ENCODE data around the gene FKBP1B.

Gene FKBP1B

DNA sequence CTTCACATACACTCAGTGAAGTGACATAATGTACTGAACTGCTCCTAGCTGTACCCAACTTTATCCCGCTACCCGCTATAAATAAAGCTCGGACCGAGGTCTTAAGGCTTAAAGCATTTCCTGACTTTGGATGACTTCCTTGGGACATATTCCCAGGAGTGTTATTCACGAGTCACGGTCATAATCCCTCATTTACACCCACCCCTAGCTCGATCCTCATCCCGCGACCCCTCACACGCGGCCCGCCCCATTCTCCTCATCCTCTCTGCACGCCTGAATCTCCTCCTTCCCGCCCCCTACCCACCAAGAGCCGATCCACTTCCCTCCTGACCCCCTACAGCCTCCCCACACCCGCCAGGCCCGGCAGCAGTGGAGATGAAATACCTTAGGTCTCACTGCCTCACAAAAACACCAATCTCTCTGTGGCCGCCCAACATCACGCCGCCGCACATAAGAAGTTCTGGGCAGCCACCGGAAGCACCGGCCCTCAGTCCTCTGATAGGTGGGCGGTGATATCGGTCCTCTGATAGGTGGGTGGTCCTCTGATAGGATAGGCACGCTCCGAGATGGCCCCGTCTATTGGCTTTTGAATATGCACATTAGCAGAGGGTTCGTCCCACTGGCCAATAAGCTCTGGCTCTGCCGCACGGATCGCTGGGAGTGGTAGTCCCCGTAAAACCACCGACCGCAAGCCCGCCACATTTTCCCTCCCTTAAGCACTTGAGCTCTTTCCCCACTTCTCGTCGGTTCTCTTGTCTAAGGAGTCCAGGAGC lies 2.4 kb upstream of the FKBP1B start, which contains the start of gene WDCP:
WDCP (minus strand) TSS at position 462 of the 773 bp plus-strand sequence. CDS start 7,897 bp downstream, outside the sequence.
- Histone ChIP-seq H3K27ac (ENCODE audit: low read length, poor library complexity, severe bottlenecking) (peak within 1 kb of the TSS; percentile 21), H3K4me2 (ENCODE audit: low read length, poor library complexity, severe bottlenecking) (peak within 1 kb of the TSS; percentile 87)

DNA sequence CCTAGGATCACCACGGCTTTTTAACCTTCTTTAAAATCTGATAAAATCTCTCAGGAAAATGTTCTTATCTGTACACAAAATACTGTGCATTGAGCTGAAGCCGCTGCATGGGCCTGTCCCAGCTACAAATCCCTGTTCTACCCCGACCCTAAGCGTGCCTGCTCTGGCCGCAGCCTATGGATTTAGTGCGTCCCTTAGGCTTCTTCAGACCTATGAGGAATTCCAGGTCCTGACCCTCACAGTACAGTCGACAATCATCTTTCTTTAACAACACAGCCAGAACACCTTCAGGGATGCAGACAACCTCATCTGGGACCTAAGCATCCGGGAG lies 1.9 kb upstream of the FKBP1B start:
- Histone ChIP-seq H3K9me3 (ENCODE audit: control insufficient read depth, low read length) (no peaks in the 10 kb centered on the region), H3K4me3 (ENCODE audit: insufficient read depth in 1 of 2, low read depth in 1 of 2, low read length in 2 of 2) (peak overlapping the region in 1 of 2 experiments; percentile 95), H2BK12ac (ENCODE audit: low read length in 2 of 2) (peak overlapping the region in 1 of 2 experiments; percentile 54), H3K9ac (ENCODE audit: low read length) (no peak overlapping the region), H3K4ac (ENCODE audit: low read depth in 1 of 2, low read length in 2 of 2) (peak overlapping the region in 1 of 2 experiments; percentile 38), H2BK15ac (ENCODE audit: low read depth, poor library complexity, severe bottlenecking) (no peak overlapping the region), H4K8ac (ENCODE audit: low read length) (peak overlapping the region; percentile 95), H3K18ac (ENCODE audit: low read depth in 1 of 2, low read length in 2 of 2) (peak overlapping the region in 1 of 2 experiments; percentile 45), H3K36me3 (ENCODE audit: control insufficient read depth in 1 of 2, insufficient read depth in 2 of 2, low read depth in 1 of 2, low read length in 2 of 2) (no peaks in the 10 kb centered on the region), H3K27ac (ENCODE audit: low read length, poor library complexity, severe bottlenecking) (no peak overlapping the region), H4K91ac (ENCODE audit: low read length) (no peak overlapping the region), H3K23ac (ENCODE audit: low read length in 2 of 2) (peak overlapping the region in 1 of 2 experiments; percentile 84), H3K79me1 (replicated peaks; ENCODE audit: low read length, poor library complexity, severe bottlenecking) (peaks cover 11% of the 10 kb centered on the region), H3K14ac (ENCODE audit: low read length in 2 of 2) (no peak overlapping the region), H2BK5ac (ENCODE audit: low read depth, low read length, poor library complexity, severe bottlenecking) (no peak overlapping the region), H2AFZ (ENCODE audit: low read depth, low read length) (peak overlapping the region; percentile 80), H3K27me3 (ENCODE audit: control insufficient read depth in 1 of 2, insufficient read depth in 1 of 2, low read length in 2 of 2) (no peaks in the 10 kb centered on the region), H2BK120ac (ENCODE audit: low read depth, low read length) (no peak overlapping the region), H3K4me2 (ENCODE audit: low read length, poor library complexity, severe bottlenecking) (peak overlapping the region; percentile 44), H2AK5ac (ENCODE audit: low read length, severe bottlenecking) (no peak overlapping the region), H3K4me1 (ENCODE audit: control insufficient read depth, insufficient read depth, low read depth, low read length) (peaks cover 6% of the 10 kb centered on the region)
- DNase-seq, result no peak
- 73% methylated on average over 8 of the region's 8 CpGs for WGBS

More for the DNA sequence above, 2.4 kb upstream of the FKBP1B start, which contains the start of gene WDCP:
- Histone ChIP-seq H3K4me1 (ENCODE audit: control insufficient read depth, insufficient read depth, low read depth, low read length) (peaks cover 6% of the 10 kb centered on the region), H3K9ac (ENCODE audit: low read length) (peak within 1 kb of the TSS; percentile 87), H2BK12ac (ENCODE audit: low read length in 2 of 2) (peak within 1 kb of the TSS in 1 of 2 experiments; percentile 54), H2BK120ac (ENCODE audit: low read depth, low read length) (no peak within 1 kb of the TSS), H3K14ac (ENCODE audit: low read length in 2 of 2) (peak within 1 kb of the TSS in 1 of 2 experiments; percentile 61), H3K23ac (ENCODE audit: low read length in 2 of 2) (peak within 1 kb of the TSS in 1 of 2 experiments; percentile 84), H3K18ac (ENCODE audit: low read depth in 1 of 2, low read length in 2 of 2) (peak within 1 kb of the TSS; percentile 70 to 90), H3K4me3 (ENCODE audit: insufficient read depth in 1 of 2, low read depth in 1 of 2, low read length in 2 of 2) (peak within 1 kb of the TSS; percentile 82 to 95), H3K9me3 (ENCODE audit: control insufficient read depth, low read length) (no peaks in the 10 kb centered on the region), H3K27me3 (ENCODE audit: control insufficient read depth in 1 of 2, insufficient read depth in 1 of 2, low read length in 2 of 2) (no peaks in the 10 kb centered on the region), H2BK15ac (ENCODE audit: low read depth, poor library complexity, severe bottlenecking) (no peak within 1 kb of the TSS), H2BK5ac (ENCODE audit: low read depth, low read length, poor library complexity, severe bottlenecking) (no peak within 1 kb of the TSS), H3K4ac (ENCODE audit: low read depth in 1 of 2, low read length in 2 of 2) (peak within 1 kb of the TSS in 1 of 2 experiments; percentile 38), H2AK5ac (ENCODE audit: low read length, severe bottlenecking) (no peak within 1 kb of the TSS), H4K91ac (ENCODE audit: low read length) (no peak within 1 kb of the TSS), H4K8ac (ENCODE audit: low read length) (peak within 1 kb of the TSS; percentile 95), H3K36me3 (ENCODE audit: control insufficient read depth in 1 of 2, insufficient read depth in 2 of 2, low read depth in 1 of 2, low read length in 2 of 2) (no peaks in the 10 kb centered on the region), H3K79me1 (replicated peaks; ENCODE audit: low read length, poor library complexity, severe bottlenecking) (peaks cover 11% of the 10 kb centered on the region), H2AFZ (ENCODE audit: low read depth, low read length) (peak within 1 kb of the TSS; percentile 80)
- DNase-seq, result peak; percentile 100
- WGBS, result under 1% methylated on average over 38 of the region's 38 CpGs

DNA sequence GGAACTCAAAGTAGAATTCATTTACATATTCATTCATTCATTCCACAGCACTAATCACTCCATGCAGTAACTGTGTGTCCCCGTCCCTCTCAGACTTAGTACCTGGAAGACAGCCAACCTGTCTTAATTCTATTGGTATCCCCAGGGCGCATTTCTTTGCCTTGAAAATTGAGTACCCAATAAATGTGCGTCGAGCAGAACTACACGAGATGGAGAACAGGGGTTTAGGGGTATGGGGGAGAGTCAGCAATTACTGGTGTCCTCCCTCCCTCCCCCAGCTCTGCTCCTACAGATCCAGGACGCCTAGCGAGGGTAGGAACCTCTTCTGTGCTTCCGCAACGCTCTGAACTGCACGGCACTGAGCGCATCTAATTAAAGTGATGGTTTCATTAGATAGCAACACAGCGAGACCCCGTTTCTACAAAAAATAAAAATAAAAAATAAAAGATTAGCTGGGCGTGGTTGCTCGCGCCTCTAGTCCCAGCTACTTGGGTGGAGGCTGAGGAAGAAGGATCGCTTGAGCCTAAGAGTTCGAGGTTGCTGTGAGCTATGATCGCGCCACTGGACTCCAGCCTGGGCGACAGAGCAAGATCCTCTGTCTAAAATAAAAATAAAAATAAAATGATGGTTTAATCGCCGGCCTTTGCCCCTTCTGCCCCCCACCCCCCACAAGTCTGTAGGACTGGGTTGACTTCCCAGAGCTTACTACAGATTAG lies 614 bp upstream of the FKBP1B start:
- peak overlapping the region; percentile 45 for H3K9ac ChIP-seq (ENCODE audit: low read length)
- no peak overlapping the region for H4K8ac ChIP-seq (ENCODE audit: low read length)
- H3K23ac ChIP-seq (ENCODE audit: low read length in 2 of 2), result no peak overlapping the region
- no peak overlapping the region for H3K14ac ChIP-seq (ENCODE audit: low read length in 2 of 2)
- H2AK5ac ChIP-seq (ENCODE audit: low read length, severe bottlenecking), result no peak overlapping the region
- H3K36me3 ChIP-seq (ENCODE audit: control insufficient read depth in 1 of 2, insufficient read depth in 2 of 2, low read depth in 1 of 2, low read length in 2 of 2), result peaks cover 0 to 3% of the 10 kb centered on the region in 2 experiments
- peak overlapping the region; percentile 16 for H2BK15ac ChIP-seq (ENCODE audit: low read depth, poor library complexity, severe bottlenecking)
- 75% methylated on average over 16 of the region's 23 CpGs for WGBS
- H3K4me1 ChIP-seq (ENCODE audit: control insufficient read depth, insufficient read depth, low read depth, low read length), result peaks cover 6% of the 10 kb centered on the region
- no peak for DNase-seq
- H3K27ac ChIP-seq (ENCODE audit: low read length, poor library complexity, severe bottlenecking), result no peak overlapping the region
- H2BK5ac ChIP-seq (ENCODE audit: low read depth, low read length, poor library complexity, severe bottlenecking), result no peak overlapping the region
- H2AFZ ChIP-seq (ENCODE audit: low read depth, low read length), result no peak overlapping the region
- H3K18ac ChIP-seq (ENCODE audit: low read depth in 1 of 2, low read length in 2 of 2), result no peak overlapping the region
- H2BK12ac ChIP-seq (ENCODE audit: low read length in 2 of 2), result no peak overlapping the region
- H3K4ac ChIP-seq (ENCODE audit: low read depth in 1 of 2, low read length in 2 of 2), result no peak overlapping the region
- H4K91ac ChIP-seq (ENCODE audit: low read length), result no peak overlapping the region
- peak overlapping the region; percentile 87 for H3K4me2 ChIP-seq (ENCODE audit: low read length, poor library complexity, severe bottlenecking)
- no peak overlapping the region for H2BK120ac ChIP-seq (ENCODE audit: low read depth, low read length)
- peaks cover 8% of the 10 kb centered on the region for H3K79me1 ChIP-seq (replicated peaks; ENCODE audit: low read length, poor library complexity, severe bottlenecking)
- no peaks in the 10 kb centered on the region for H3K9me3 ChIP-seq (ENCODE audit: control insufficient read depth, low read length)
- no peaks in the 10 kb centered on the region for H3K27me3 ChIP-seq (ENCODE audit: control insufficient read depth in 1 of 2, insufficient read depth in 1 of 2, low read length in 2 of 2)
- H3K4me3 ChIP-seq (ENCODE audit: insufficient read depth in 1 of 2, low read depth in 1 of 2, low read length in 2 of 2), result peak overlapping the region; percentile 65 to 77
